Measurements from ENCODE around the gene COL23A1.

The COL23A1 gene

GRCh38 chr5:178455480-178455835 lies 134.7 kb downstream of the COL23A1 start:
- TF ChIP-seq GATA3 (IDR thresholded peaks at IDR 0.05; ENCODE audit: low read depth, low read length) (no peak), GATA2 (IDR thresholded peaks at IDR 0.05; ENCODE audit: low read depth, low read length) (no peak)

- TF ChIP-seq GATA2 (IDR thresholded peaks at IDR 0.05; ENCODE audit: low read depth, low read length) (no peak), GATA3 (IDR thresholded peaks at IDR 0.05; ENCODE audit: low read depth, low read length) (no peak)
Observed at GRCh38 chr5:178454821-178455479, 135.2 kb downstream of the COL23A1 start.

GRCh38 chr5:178454303-178454702 lies 135.9 kb downstream of the COL23A1 start:
- TF ChIP-seq GATA3 (IDR thresholded peaks at IDR 0.05; ENCODE audit: low read depth, low read length): no peak

GRCh38 chr5:178453224-178453623 lies 137.0 kb downstream of the COL23A1 start:
- TF ChIP-seq GATA2 (IDR thresholded peaks at IDR 0.05; ENCODE audit: low read depth, low read length) (no peak), GATA3 (IDR thresholded peaks at IDR 0.05; ENCODE audit: low read depth, low read length) (no peak)

- TF ChIP-seq GATA3 (IDR thresholded peaks at IDR 0.05; ENCODE audit: low read depth, low read length): no peak
- TF ChIP-seq GATA2 (IDR thresholded peaks at IDR 0.05; ENCODE audit: low read depth, low read length): no peak
Observed at GRCh38 chr5:178450121-178451028, 139.8 kb downstream of the COL23A1 start.

- TF ChIP-seq GATA3 (IDR thresholded peaks at IDR 0.05; ENCODE audit: low read depth, low read length) (peak; percentile 85), GATA2 (IDR thresholded peaks at IDR 0.05; ENCODE audit: low read depth, low read length) (peak; percentile 98)
Observed at GRCh38 chr5:178449163-178450070, 140.8 kb downstream of the COL23A1 start.

GRCh38 chr5:178445534-178445933 lies 144.7 kb downstream of the COL23A1 start:
- TF ChIP-seq GATA2 (IDR thresholded peaks at IDR 0.05; ENCODE audit: low read depth, low read length): no peak
- no peak for TF ChIP-seq GATA3 (IDR thresholded peaks at IDR 0.05; ENCODE audit: low read depth, low read length)

GRCh38 chr5:178442405-178443257 lies 147.6 kb downstream of the COL23A1 start:
- no peak for TF ChIP-seq GATA3 (IDR thresholded peaks at IDR 0.05; ENCODE audit: low read depth, low read length)
- no peak for TF ChIP-seq GATA2 (IDR thresholded peaks at IDR 0.05; ENCODE audit: low read depth, low read length)

- no peak for TF ChIP-seq GATA2 (IDR thresholded peaks at IDR 0.05; ENCODE audit: low read depth, low read length)
- TF ChIP-seq GATA3 (IDR thresholded peaks at IDR 0.05; ENCODE audit: low read depth, low read length): no peak
Observed at GRCh38 chr5:178441486-178442270, 148.5 kb downstream of the COL23A1 start.

- TF ChIP-seq GATA2 (IDR thresholded peaks at IDR 0.05; ENCODE audit: low read depth, low read length) (no peak), GATA3 (IDR thresholded peaks at IDR 0.05; ENCODE audit: low read depth, low read length) (no peak)
Observed at GRCh38 chr5:178440181-178440580, 150.0 kb downstream of the COL23A1 start.

- TF ChIP-seq GATA3 (IDR thresholded peaks at IDR 0.05; ENCODE audit: low read depth, low read length) (no peak), GATA2 (IDR thresholded peaks at IDR 0.05; ENCODE audit: low read depth, low read length) (no peak)
Observed at GRCh38 chr5:178439493-178440180, 150.6 kb downstream of the COL23A1 start.

GRCh38 chr5:178438796-178439195 lies 151.4 kb downstream of the COL23A1 start:
- no peak for TF ChIP-seq GATA2 (IDR thresholded peaks at IDR 0.05; ENCODE audit: low read depth, low read length)
- TF ChIP-seq GATA3 (IDR thresholded peaks at IDR 0.05; ENCODE audit: low read depth, low read length): no peak

Measured in SH-SY5Y (cell line).